Upper lobe of left lung (tissue), 6 donors: ENCODE data around the gene ZFP69. TPM values are rescaled to one million over a fixed set of nuclear protein-coding genes. Genes with fewer than 3 reads are reported as not detected.

Source experiments
- ATAC-seq, 2 donors: fragments of 200-7000 bp; cut with Tn5 transposase; one replicate each; pipeline ENCODE4 v1.9.1; 2022; ENCODE audit warnings: mild to moderate bottlenecking in 2 of 2, moderate library complexity in 2 of 2; ENCODE audit not compliant: low FRiP score in 2 of 2
- DNase-seq, 2 donors: peaks; one replicate each; pipeline ENCODE4 v3.0.0-alpha.2; 2019 to 2020
- H3K27ac ChIP-seq, 4 donors: fragments of 200-600 bp; sonication (generic); one replicate each; pipeline ENCODE4 v1.5.1; 2016 to 2019
- H3K27me3 ChIP-seq, 4 donors: fragments of 200-600 bp; sonication (generic); one replicate each; pipeline ENCODE4 v1.5.1; 2017 to 2019
- H3K36me3 ChIP-seq, 4 donors: fragments of 200-600 bp; sonication (generic); one replicate each; pipeline ENCODE4 v1.5.1; 2016 to 2019
- H3K4me1 ChIP-seq, 4 donors: fragments of 200-600 bp; sonication (generic); one replicate each; pipeline ENCODE4 v1.5.1; 2018 to 2019
- H3K4me3 ChIP-seq, 4 donors: fragments of 200-600 bp; sonication (generic); one replicate each; pipeline ENCODE4 v1.5.1; 2017 to 2019; ENCODE audit warnings: mild to moderate bottlenecking in 2 of 4, moderate library complexity in 1 of 4
- H3K9me3 ChIP-seq, 4 donors: fragments of 200-600 bp; sonication (generic); one replicate each; pipeline ENCODE4 v1.5.1; 2018 to 2019
- EP300 ChIP-seq, 4 donors: sonication (generic); formaldehyde crosslinking; IDR thresholded peaks; one replicate each; pipeline ENCODE4 v1.5.1; 2017; ENCODE audit warnings: antibody characterized with exemption in 4 of 4, control low read depth in 2 of 4
- POLR2A ChIP-seq, 4 donors: fragments of 450-650 bp; IDR thresholded peaks; one replicate each; pipeline ENCODE4 v1.5.1; 2016 to 2017; ENCODE audit warnings: antibody characterized with exemption in 4 of 4, mild to moderate bottlenecking in 2 of 4
- POLR2AphosphoS5 ChIP-seq, 2 donors: sonication (generic); formaldehyde crosslinking; IDR thresholded peaks; one replicate each; pipeline ENCODE4 v1.5.1; 2017; ENCODE audit warnings: antibody characterized with exemption in 2 of 2
- WGBS, 2 donors: methylation state at CpG; one replicate each; pipeline ENCODE4 v1.1.5; 2017 to 2018; 5-methylcytosine and 5-hydroxymethylcytosine counted together
- total RNA-seq, 6 donors: library from RNA; depleted of rRNA in 4 of 6; stranded (reverse); fragments of >200 nt in 4 of 6; gene quantifications; one replicate each; pipeline versions ENCODE4 v1.1.0 to v1.2.1, GENCODE V29; 2016 to 2021
- TF ChIP-seq, protein P1 (sequence below), 6 experiments: fragments of 450-650 bp in 4 of 6; fragments of 200-600 bp in 2 of 6; sonication (generic) in 2 of 6; IDR thresholded peaks; one replicate each; pipeline ENCODE4 v1.5.1; 2016 to 2019; ENCODE audit warnings: antibody characterized with exemption in 6 of 6
- donor health status: DM: no; HTN: no; CAD: no; lungs with moderate emphysema.
- donor health status: DM: no; HTN: yes; CAD: no; lungs with severe emphysema.

ZFP69 gene
- total RNA-seq, 6 donors from 2014 or later: 1.3 to 5.2 (median 3.1) TPM

DNA sequence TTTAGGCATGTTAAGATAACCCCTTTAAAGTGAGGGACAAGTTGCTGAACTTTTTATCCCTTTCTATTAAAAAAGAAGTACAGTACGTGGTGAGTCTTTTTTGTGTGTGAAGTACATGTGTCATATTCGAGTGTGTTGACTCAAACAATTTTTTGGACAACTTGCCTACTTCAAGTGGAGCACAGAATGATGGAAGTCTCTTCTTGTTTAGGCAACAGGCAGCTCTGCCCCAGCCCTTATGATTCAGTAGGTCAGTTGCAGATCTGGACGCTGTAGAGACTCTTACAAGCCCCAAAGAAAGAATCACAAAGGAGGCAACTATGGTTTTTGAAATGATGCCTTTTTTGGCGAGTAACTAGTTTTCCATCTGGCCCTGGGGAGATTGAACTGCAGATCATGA is 41.2 kb upstream of the ZFP69 start:
- no peak overlapping the region for H3K4me3 ChIP-seq
- WGBS, 2 donors: 75 to 79% methylated on average over 4 of the region's 4 CpGs
- peaks cover 0 to 5% (median 0%) of the 10 kb centered on the region in 4 donors for H3K4me1 ChIP-seq
- H3K27ac ChIP-seq: no peak overlapping the region
- H3K36me3 ChIP-seq: no peaks in the 10 kb centered on the region
- H3K27me3 ChIP-seq: no peaks in the 10 kb centered on the region
- DNase-seq (no peak), ATAC-seq (no peak)
- no peak for TF ChIP-seq POLR2AphosphoS5 (IDR thresholded peaks at IDR 0.05)
- no peak for TF ChIP-seq EP300 (IDR thresholded peaks at IDR 0.05)
- TF ChIP-seq POLR2A (IDR thresholded peaks at IDR 0.05): no peak
- TF ChIP-seq, protein P1, sequence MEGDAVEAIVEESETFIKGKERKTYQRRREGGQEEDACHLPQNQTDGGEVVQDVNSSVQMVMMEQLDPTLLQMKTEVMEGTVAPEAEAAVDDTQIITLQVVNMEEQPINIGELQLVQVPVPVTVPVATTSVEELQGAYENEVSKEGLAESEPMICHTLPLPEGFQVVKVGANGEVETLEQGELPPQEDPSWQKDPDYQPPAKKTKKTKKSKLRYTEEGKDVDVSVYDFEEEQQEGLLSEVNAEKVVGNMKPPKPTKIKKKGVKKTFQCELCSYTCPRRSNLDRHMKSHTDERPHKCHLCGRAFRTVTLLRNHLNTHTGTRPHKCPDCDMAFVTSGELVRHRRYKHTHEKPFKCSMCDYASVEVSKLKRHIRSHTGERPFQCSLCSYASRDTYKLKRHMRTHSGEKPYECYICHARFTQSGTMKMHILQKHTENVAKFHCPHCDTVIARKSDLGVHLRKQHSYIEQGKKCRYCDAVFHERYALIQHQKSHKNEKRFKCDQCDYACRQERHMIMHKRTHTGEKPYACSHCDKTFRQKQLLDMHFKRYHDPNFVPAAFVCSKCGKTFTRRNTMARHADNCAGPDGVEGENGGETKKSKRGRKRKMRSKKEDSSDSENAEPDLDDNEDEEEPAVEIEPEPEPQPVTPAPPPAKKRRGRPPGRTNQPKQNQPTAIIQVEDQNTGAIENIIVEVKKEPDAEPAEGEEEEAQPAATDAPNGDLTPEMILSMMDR (IDR thresholded peaks at IDR 0.05): no peak
- no peaks in the 10 kb centered on the region for H3K9me3 ChIP-seq

DNA sequence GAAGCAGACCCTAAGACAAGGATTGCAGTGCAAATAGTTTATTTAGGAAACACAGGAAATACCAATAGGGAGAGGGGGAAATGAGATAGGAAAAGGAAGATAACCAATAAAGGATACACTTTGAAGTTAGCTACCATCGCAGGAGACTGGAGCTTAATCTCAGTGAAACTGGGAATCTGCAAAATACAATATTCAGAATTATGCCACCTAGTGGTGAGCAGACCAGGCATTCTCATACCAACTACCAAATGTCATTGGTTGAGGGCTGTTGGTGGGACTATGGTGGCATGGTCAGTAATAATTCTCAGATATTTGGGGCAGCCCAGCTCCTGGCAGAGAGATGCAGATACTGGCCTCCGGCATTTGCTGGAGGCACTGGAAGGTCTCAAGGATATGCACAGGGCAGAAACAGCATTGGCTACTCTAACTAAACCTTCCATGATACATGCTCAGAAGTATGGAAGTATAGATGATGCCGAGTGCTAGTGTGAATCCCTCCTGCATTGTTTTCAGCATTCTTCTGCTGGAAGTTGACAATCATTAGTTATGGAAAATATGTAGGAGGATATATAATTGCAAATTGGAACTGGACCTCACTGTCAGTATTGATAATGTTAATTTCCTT is 38.6 kb upstream of the ZFP69 start:
- ATAC-seq (peak in 1 of 2 donors; percentile 56), DNase-seq (no peak)
- Histone ChIP-seq H3K4me3 (no peak overlapping the region), H3K27me3 (no peaks in the 10 kb centered on the region), H3K27ac (no peak overlapping the region), H3K9me3 (no peaks in the 10 kb centered on the region), H3K36me3 (no peaks in the 10 kb centered on the region), H3K4me1 (peaks cover 0 to 5% (median 0%) of the 10 kb centered on the region in 4 donors)
- no peak for TF ChIP-seq POLR2AphosphoS5 (IDR thresholded peaks at IDR 0.05)
- TF ChIP-seq, protein P1 (IDR thresholded peaks at IDR 0.05): peak; percentile 22 to 58 (median 49)
- 64 to 69% methylated on average over 3 of the region's 3 CpGs for WGBS, 2 donors

DNA sequence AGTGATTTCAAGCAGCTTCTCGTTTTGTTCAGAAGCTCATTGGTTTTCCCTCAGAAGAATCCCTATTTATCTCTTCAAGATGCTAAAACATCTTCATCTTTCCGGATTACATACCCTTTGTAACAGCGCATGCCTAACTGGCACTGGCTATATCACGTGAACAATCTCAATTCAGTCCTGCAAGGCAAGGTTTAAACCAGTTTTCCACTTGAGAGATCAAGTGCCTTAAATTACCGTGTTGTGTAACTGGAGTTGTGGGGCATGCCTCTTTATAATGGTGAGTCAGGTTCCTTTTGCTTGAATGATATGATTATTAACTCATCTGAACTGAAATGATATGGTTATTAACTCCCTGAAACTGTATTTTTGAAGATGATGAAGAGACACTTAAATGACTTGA is 37.8 kb upstream of the ZFP69 start:
- 69 to 78% methylated on average over 5 of the region's 5 CpGs for WGBS, 2 donors
- no peaks in the 10 kb centered on the region for H3K36me3 ChIP-seq
- H3K4me1 ChIP-seq: peaks cover 0 to 5% (median 0%) of the 10 kb centered on the region in 4 donors
- no peak for ATAC-seq
- no peak overlapping the region for H3K4me3 ChIP-seq
- H3K9me3 ChIP-seq: no peaks in the 10 kb centered on the region
- DNase-seq: no peak
- no peak overlapping the region for H3K27ac ChIP-seq
- TF ChIP-seq POLR2AphosphoS5 (IDR thresholded peaks at IDR 0.05): no peak
- TF ChIP-seq, protein P1 (IDR thresholded peaks at IDR 0.05): no peak
- no peak for TF ChIP-seq POLR2A (IDR thresholded peaks at IDR 0.05)
- TF ChIP-seq EP300 (IDR thresholded peaks at IDR 0.05): no peak
- H3K27me3 ChIP-seq: no peaks in the 10 kb centered on the region

DNA sequence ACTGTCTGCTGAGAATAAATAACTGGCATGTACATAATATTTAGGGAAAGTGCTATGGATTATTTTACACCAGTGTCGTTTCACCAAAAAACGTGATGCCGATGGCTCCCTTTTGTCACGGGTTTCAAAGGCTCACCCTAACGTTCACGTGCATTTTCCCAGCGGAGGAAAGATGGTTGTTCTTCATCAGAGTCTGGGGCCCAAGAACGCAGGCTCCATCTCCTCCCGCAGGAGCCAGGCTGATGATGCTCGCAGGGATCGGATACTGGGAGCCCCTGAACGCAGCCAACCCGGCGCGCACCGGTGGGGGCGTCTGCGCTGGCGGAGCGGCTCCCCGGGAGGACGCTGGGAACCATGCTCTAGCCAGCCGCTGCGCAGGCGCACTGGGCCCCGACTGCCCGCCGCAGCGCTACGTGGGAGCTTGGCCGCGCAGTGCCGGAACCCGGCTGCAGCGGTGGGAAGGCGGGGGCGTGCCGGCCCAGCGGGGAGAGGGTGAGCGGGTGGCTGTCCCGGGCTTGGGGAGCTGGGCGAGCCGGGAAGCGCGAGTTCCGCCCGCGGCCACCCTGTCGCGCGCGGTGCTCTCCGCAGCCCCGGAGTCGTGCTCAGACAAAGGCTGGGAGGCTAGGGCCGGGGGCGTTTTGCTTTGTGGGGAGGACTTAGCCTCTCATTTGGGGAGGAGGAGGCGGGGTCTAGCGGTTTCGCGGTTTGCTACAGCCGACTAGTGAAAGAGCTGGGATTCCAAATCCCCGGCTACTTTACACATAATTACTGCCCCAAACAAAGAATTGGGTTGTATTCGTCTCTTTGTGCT is 27.2 kb upstream of the ZFP69 start, which contains the start of gene ZFP69B:
ZFP69B (plus strand) TSS at position 793 of the 811 bp plus-strand sequence. CDS start 486 bp downstream, outside the sequence.
- H3K4me1 ChIP-seq: peaks cover 5 to 19% (median 12%) of the 10 kb centered on the region in 4 donors
- no peaks in the 10 kb centered on the region for H3K36me3 ChIP-seq
- H3K4me3 ChIP-seq: peak within 1 kb of the TSS; percentile 53 to 91 (median 66)
- WGBS, 2 donors: 0 to 1% methylated on average over 17 to 29 of the region's 64 CpGs
- peak within 1 kb of the TSS; percentile 58 to 75 (median 66) for H3K27ac ChIP-seq
- DNase-seq (peak; percentile 90 to 99), ATAC-seq (peak; percentile 97 to 100)
- TF ChIP-seq EP300 (IDR thresholded peaks at IDR 0.05): no peak
- peak in 1 of 4 donors; percentile 60 for TF ChIP-seq POLR2A (IDR thresholded peaks at IDR 0.05)
- peak in 1 of 2 donors; percentile 78 for TF ChIP-seq POLR2AphosphoS5 (IDR thresholded peaks at IDR 0.05)
- TF ChIP-seq, protein P1 (IDR thresholded peaks at IDR 0.05): peak in 3 of 6 experiments; percentile 16 to 29 (median 27)
- no peaks in the 10 kb centered on the region for H3K27me3 ChIP-seq
- H3K9me3 ChIP-seq: peaks cover 0 to 21% (median 15%) of the 10 kb centered on the region in 4 donors
